Endothelial cell of umbilical vein (primary cell): ENCODE measurements around the gene JAZF1. TPM values are rescaled to one million over a fixed set of nuclear protein-coding genes. Genes with fewer than 3 reads are reported as not detected.

ENCODE experiments used
- BruUV-seq: library from RNA; stranded (reverse); fragments of 400-500 nt; replicated peaks from 2 replicates; lab custom pipeline; 2021; lab: Mats Ljungman, UMichigan
- CTCF ChIA-PET: fragments of 300-600, 350-600 bp; sonication (Branson Sonifier 250); formaldehyde crosslinking; loops from one replicate; lab custom pipeline; 2021; ENCODE audit warnings: antibody characterized with exemption, inconsistent platforms; lab: Charles Lee
- POLR2A ChIA-PET: fragments of 300-600, 350-600 bp; sonication (Branson Sonifier 250); formaldehyde crosslinking; loops from one replicate; lab custom pipeline; 2021; ENCODE audit warnings: antibody characterized with exemption, inconsistent platforms; lab: Charles Lee
- DNase-seq: peaks from one replicate; pipeline ENCODE4 v3.0.0-alpha.2; 2011; ENCODE audit warnings: low read depth, low spot score
- FAIRE-seq: peaks from 2 replicates; lab custom pipeline; 2011; peaks lifted over from hg19 to GRCh38; lab: Jason Lieb, UNC
- H2AFZ ChIP-seq: 2 replicates; pipeline ENCODE4 v1.6.0; 2012; ENCODE audit warnings: low read depth, low read length, control low read depth, inconsistent platforms
- H3K27ac ChIP-seq: 2 replicates; pipeline ENCODE4 v1.5.1; 2011; ENCODE audit warnings: low read depth, mild to moderate bottlenecking, control low read depth, low read length, moderate library complexity; ENCODE audit not compliant: insufficient read depth
- H3K27me3 ChIP-seq, 2 experiments: 2 replicates each; pipeline versions ENCODE4 v1.6.0 to v1.6.1; 2011; ENCODE audit warnings: low read length in 2 of 2, mixed read lengths in 1 of 2; ENCODE audit not compliant: control insufficient read depth in 2 of 2, insufficient read depth in 2 of 2
- H3K36me3 ChIP-seq, 2 experiments: 2 replicates in 1 of 2; 3 replicates in 1 of 2; pipeline ENCODE4 v1.5.1; 2011; ENCODE audit warnings: low read length in 2 of 2, mild to moderate bottlenecking in 1 of 2, moderate library complexity in 1 of 2; ENCODE audit not compliant: control insufficient read depth in 2 of 2, insufficient read depth in 2 of 2; ENCODE audit errors: extremely low read depth in 1 of 2
- H3K4me1 ChIP-seq: 3 replicates; pipeline ENCODE4 v1.5.1; 2011; ENCODE audit warnings: mild to moderate bottlenecking, low read length; ENCODE audit not compliant: control insufficient read depth, insufficient read depth; ENCODE audit errors: extremely low read depth
- H3K4me2 ChIP-seq: 2 replicates; pipeline ENCODE4 v1.6.1; 2011; ENCODE audit warnings: low read length, control low read depth, mixed read lengths; ENCODE audit not compliant: insufficient read depth
- H3K4me3 ChIP-seq, 3 experiments: fragments of 200-600 bp in 1 of 3; sonication (generic), shearing (Covaris generic) in 1 of 3; replicated peaks in 1 of 3; 2 replicates each; pipeline ENCODE4 v1.5.1; 2011 to 2016; ENCODE audit warnings: control low read depth in 3 of 3, low read length in 3 of 3, mild to moderate bottlenecking in 2 of 3, inconsistent platforms in 1 of 3, low read depth in 1 of 3, moderate library complexity in 1 of 3; ENCODE audit not compliant: insufficient read depth in 1 of 3
- H3K79me2 ChIP-seq: 2 replicates; pipeline ENCODE4 v1.6.0; 2012; ENCODE audit warnings: low read length, inconsistent platforms; ENCODE audit not compliant: control insufficient read depth, insufficient read depth
- H3K9ac ChIP-seq: replicated peaks from 2 replicates; pipeline ENCODE3; 2011; ENCODE audit warnings: low read length, control low read depth; ENCODE audit not compliant: insufficient read depth; ENCODE audit errors: extremely low read depth
- H3K9me1 ChIP-seq: replicated peaks from 3 replicates; pipeline ENCODE4 v1.6.0; 2011; ENCODE audit warnings: mild to moderate bottlenecking, low read length; ENCODE audit not compliant: control insufficient read depth, insufficient read depth; ENCODE audit errors: extremely low read depth
- H3K9me3 ChIP-seq: replicated peaks from 2 replicates; pipeline ENCODE4 v1.5.1; 2012; ENCODE audit warnings: low read length, inconsistent platforms; ENCODE audit not compliant: control insufficient read depth, insufficient read depth
- H4K20me1 ChIP-seq: replicated peaks from 2 replicates; pipeline ENCODE3; 2011; ENCODE audit warnings: mild to moderate bottlenecking, low read length; ENCODE audit not compliant: control insufficient read depth, insufficient read depth; ENCODE audit errors: extremely low read depth
- EZH2 ChIP-seq: IDR thresholded peaks from 2 replicates; pipeline ENCODE4 v1.6.1; 2012; ENCODE audit warnings: borderline replicate concordance, low read depth, mild to moderate bottlenecking, moderate library complexity, low read length, inconsistent platforms; ENCODE audit not compliant: severe bottlenecking
- FOS ChIP-seq: IDR thresholded peaks from 2 replicates; pipeline ENCODE4 v1.6.1; 2011; ENCODE audit warnings: mild to moderate bottlenecking, low read length, moderate library complexity, borderline replicate concordance; ENCODE audit not compliant: insufficient read depth
- GATA2 ChIP-seq: IDR thresholded peaks from 2 replicates; pipeline ENCODE4 v1.7.0; 2011; ENCODE audit warnings: low read depth, mild to moderate bottlenecking, moderate library complexity, mixed read lengths, low read length; ENCODE audit not compliant: insufficient read length, insufficient read depth
- JUN ChIP-seq: IDR thresholded peaks from 2 replicates; pipeline ENCODE4 v1.6.1; 2011; ENCODE audit warnings: borderline replicate concordance, low read depth; ENCODE audit not compliant: insufficient read length, insufficient read depth
- MYC ChIP-seq: IDR thresholded peaks from one replicate; pipeline ENCODE4 v1.6.1; 2011; ENCODE audit warnings: mild to moderate bottlenecking, low read depth, low read length
- POLR2A ChIP-seq: IDR thresholded peaks from 2 replicates; pipeline ENCODE4 v1.6.1; 2012; ENCODE audit warnings: low read depth, mild to moderate bottlenecking, control low read depth, low read length
- POLR2AphosphoS5 ChIP-seq: IDR thresholded peaks from 2 replicates; pipeline ENCODE4 v1.6.1; 2012; ENCODE audit warnings: low read depth, mild to moderate bottlenecking, control low read depth, low read length, moderate library complexity; ENCODE audit not compliant: insufficient read depth
- dilution Hi-C: fragments of 300-500 bp; cut with MboI; formaldehyde crosslinking; loops from one replicate; pipeline ENCODE4 v1.15.0; 2019; ENCODE audit warnings: low sequenced_read_pairs; ENCODE audit not compliant: extremely low pct_ligation_motif_present
- intact Hi-C: fragments of 100-400 bp; cut with micrococcal nuclease; formaldehyde crosslinking; loops from one replicate; pipeline ENCODE4 v1.10.0; 2022
- polyA plus RNA-seq, 4 experiments: library from polyadenylated mRNA; depleted of rRNA in 3 of 4; stranded (reverse) in 3 of 4; unstranded in 1 of 4; fragments of >200 nt; gene quantifications; 2 replicates each; pipeline versions ENCODE4 v1.2.1 to v1.2.3, GENCODE V29; 2011 to 2012; ENCODE audit warnings: missing spikeins in 1 of 4
- total RNA-seq: library from RNA; stranded (reverse); gene quantifications from 2 replicates; pipeline ENCODE4 v1.2.3, GENCODE V29; 2021
- TF ChIP-seq, protein P1 (sequence below): IDR thresholded peaks from 2 replicates; pipeline ENCODE4 v1.6.1; 2011; ENCODE audit not compliant: insufficient read depth, insufficient read length
- TF ChIP-seq, protein P2 (sequence below), 2 donors: IDR thresholded peaks; 1 replicate in 1 of 2; 2 replicates in 1 of 2; pipeline ENCODE4 v1.5.1; 2011; ENCODE audit warnings: low read length in 2 of 2, mild to moderate bottlenecking in 2 of 2, moderate library complexity in 2 of 2, control low read depth in 1 of 2, inconsistent platforms in 1 of 2, low read depth in 1 of 2; ENCODE audit not compliant: insufficient read depth in 1 of 2; ENCODE audit errors: extremely low read depth in 1 of 2

Gene JAZF1
- total and polyA plus RNA-seq, 2 donors (not counting 3 experiments of a cell fraction or from before 2014, with no cell fraction given): 2.5 to 16.9 TPM

DNA sequence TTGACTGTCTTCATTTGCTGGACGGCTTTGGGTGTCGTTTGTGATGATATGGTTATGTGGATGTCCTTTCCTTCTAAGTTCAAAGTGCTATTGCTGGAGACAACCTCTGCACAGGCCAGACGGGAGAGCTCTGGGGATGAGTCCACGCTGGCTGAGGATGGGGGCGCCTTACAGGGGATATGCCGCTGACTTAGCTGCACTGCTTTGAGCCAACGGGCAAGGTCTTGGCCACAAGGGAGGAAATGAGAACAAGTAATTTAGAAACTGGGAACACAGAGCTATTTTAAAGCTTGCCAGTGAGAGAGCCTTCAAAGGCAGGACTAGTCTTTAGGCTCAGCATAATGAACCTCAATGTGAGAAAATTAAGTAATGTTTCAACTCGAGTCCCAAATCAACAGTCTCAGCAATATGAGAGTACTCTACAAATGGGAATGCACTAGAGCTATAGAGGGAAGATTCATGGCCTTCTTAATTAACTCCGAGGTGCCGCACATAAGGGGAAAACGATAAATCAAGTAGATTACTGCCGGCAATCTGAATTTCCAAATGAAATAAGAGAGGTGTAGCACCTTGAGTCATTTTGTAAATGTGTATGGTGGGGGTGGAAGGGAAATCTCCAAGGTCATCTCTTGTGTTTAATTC lies 209.3 kb downstream of the JAZF1 start:
- Histone ChIP-seq H3K4me3 (no peak overlapping the region), H3K27me3 (no peaks in the 10 kb centered on the region), H3K4me1 (no peaks in the 10 kb centered on the region), H3K36me3 (no peaks in the 10 kb centered on the region), H3K79me2 (no peaks in the 10 kb centered on the region), H3K9me3 (no peaks in the 10 kb centered on the region), H2AFZ (no peak overlapping the region), H3K9me1 (no peaks in the 10 kb centered on the region), H3K9ac (no peak overlapping the region), H3K27ac (no peak overlapping the region), H4K20me1 (no peaks in the 10 kb centered on the region), H3K4me2 (no peak overlapping the region)
- ChIA-PET CTCF (interaction anchor here (1.3 kb wide), 1 partner anchor 10 kb away, joined by 3 read pairs; no protein-coding TSS in a partner anchor), POLR2A (no interaction called here)
- TF ChIP-seq, protein P1, sequence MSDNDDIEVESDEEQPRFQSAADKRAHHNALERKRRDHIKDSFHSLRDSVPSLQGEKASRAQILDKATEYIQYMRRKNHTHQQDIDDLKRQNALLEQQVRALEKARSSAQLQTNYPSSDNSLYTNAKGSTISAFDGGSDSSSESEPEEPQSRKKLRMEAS: no peak
- no peak for TF ChIP-seq JUN
- no peak for TF ChIP-seq FOS
- no peak for TF ChIP-seq MYC
- no peak for TF ChIP-seq POLR2AphosphoS5
- TF ChIP-seq, protein P2, sequence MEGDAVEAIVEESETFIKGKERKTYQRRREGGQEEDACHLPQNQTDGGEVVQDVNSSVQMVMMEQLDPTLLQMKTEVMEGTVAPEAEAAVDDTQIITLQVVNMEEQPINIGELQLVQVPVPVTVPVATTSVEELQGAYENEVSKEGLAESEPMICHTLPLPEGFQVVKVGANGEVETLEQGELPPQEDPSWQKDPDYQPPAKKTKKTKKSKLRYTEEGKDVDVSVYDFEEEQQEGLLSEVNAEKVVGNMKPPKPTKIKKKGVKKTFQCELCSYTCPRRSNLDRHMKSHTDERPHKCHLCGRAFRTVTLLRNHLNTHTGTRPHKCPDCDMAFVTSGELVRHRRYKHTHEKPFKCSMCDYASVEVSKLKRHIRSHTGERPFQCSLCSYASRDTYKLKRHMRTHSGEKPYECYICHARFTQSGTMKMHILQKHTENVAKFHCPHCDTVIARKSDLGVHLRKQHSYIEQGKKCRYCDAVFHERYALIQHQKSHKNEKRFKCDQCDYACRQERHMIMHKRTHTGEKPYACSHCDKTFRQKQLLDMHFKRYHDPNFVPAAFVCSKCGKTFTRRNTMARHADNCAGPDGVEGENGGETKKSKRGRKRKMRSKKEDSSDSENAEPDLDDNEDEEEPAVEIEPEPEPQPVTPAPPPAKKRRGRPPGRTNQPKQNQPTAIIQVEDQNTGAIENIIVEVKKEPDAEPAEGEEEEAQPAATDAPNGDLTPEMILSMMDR (IDR thresholded peaks at IDR 0.05; ENCODE audit: extremely low read depth in 1 of 2, insufficient read depth in 1 of 2, low read depth in 1 of 2, low read length in 2 of 2): no peak
- TF ChIP-seq POLR2A: no peak
- no peak for TF ChIP-seq EZH2
- TF ChIP-seq GATA2: no peak
- no TSS peak for BruUV-seq
- DNase-seq (no peak), FAIRE-seq (no peak)
- dilution Hi-C loops: no loop called here
- intact Hi-C loops: no loop called here
